Gastroesophageal sphincter (tissue), 3 donors: Measurements from ENCODE around the gene PAFAH2.

ENCODE experiments used
- CTCF ChIP-seq, 4 experiments: fragments of 200-600 bp in 2 of 4; fragments of 450-650 bp in 2 of 4; sonication (generic) in 1 of 4; IDR thresholded peaks; one replicate each; pipeline ENCODE4 v1.5.1; 2017 to 2019; ENCODE audit warnings: antibody characterized with exemption in 4 of 4, mild to moderate bottlenecking in 2 of 4, moderate library complexity in 2 of 4
- POLR2A ChIP-seq, 2 donors: fragments of 450-650 bp; IDR thresholded peaks; one replicate each; pipeline ENCODE4 v1.6.1; 2017; ENCODE audit warnings: antibody characterized with exemption in 2 of 2, mild to moderate bottlenecking in 2 of 2, moderate library complexity in 1 of 2
- POLR2AphosphoS5 ChIP-seq: sonication (generic); formaldehyde crosslinking; IDR thresholded peaks from one replicate; pipeline ENCODE4 v1.6.1; 2017; ENCODE audit warnings: antibody characterized with exemption

DNA sequence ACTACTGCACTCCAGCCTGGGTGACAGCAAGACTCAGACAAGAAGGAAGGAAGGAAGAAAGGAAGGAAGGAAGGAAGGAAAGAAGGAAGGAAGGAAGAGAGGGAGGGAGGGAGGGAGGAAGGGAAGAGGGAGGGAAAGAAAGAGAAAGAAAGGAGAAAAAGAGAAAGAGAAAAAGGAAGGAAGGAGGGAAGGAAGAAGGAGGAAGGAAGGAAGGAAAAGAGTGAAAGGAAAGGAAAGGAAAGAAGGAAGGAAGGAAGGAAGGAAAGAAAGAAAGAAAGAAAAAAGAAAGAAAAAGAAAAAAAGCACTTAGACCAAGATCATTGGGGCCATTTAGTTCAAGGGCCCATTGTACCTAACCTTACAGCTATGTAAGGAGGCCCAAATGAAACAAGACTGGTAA lies 42.3 kb downstream of the PAFAH2 start:
- no peak for TF ChIP-seq POLR2AphosphoS5
- TF ChIP-seq CTCF (IDR thresholded peaks at IDR 0.05) = no peak
- no peak for TF ChIP-seq POLR2A (IDR thresholded peaks at IDR 0.05)
